T-helper 2 cell treated with Interferon-gamma antibody and Interleukin-4, amounts not matched to agents 5 μg/mL and 100 μg/mL, for 36 hours (primary cell): ENCODE measurements around the gene DCTN5.

Experiments
- DNase-seq: peaks from one replicate; pipeline ENCODE4 v3.0.0; 2021; ENCODE audit warnings: low spot score
- H3K27ac Mint-ChIP-seq: one replicate; pipeline ENCODE4 v1.8.0; 2021; ENCODE audit warnings: mild to moderate bottlenecking, mixed read lengths
- H3K27me3 Mint-ChIP-seq: one replicate; pipeline ENCODE4 v1.8.0; 2021; ENCODE audit warnings: low read depth, mixed read lengths
- H3K36me3 Mint-ChIP-seq: one replicate; pipeline ENCODE4 v1.8.0; 2021; ENCODE audit warnings: low read depth, mixed read lengths
- H3K4me1 Mint-ChIP-seq: one replicate; pipeline ENCODE4 v1.8.0; 2021; ENCODE audit warnings: low read depth, mixed read lengths
- H3K4me3 Mint-ChIP-seq: one replicate; pipeline ENCODE4 v1.8.0; 2022; ENCODE audit warnings: mild to moderate bottlenecking, moderate library complexity, mixed read lengths
- H3K9me3 Mint-ChIP-seq: one replicate; pipeline ENCODE4 v1.8.0; 2021; ENCODE audit warnings: mixed read lengths

The DCTN5 gene

DNA sequence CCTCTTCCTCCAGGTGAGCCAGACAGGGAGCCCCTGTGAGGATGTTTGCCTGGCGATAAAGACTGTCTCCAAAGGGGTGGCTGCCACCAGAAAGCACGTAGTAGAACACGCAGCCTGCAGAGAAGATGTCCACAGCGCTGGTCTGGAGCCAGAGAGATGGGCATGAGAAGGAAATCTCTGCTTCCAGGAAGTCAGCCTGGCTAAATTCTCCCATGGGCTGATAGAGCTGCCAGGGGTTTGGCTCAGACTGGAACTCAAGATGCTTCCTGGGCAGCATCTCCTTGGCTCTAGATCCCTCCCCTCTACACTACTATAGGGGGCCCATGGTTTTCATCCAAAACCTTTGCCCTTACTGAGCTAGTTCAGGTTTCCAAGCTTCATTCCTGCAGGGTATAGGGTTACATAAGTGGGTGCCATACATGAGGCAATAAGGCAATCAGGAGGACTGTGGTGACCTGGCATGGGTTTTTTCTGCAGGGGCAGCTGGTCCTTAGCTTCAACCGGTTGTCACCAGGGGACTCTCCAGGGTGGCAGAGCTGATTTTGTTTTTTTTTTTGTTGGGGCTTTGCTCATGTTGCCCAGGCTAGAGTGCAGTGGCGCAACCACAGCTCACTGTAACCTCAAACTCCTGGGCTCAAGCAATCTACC lies 51.0 kb downstream of the DCTN5 start:
- Mint-ChIP-seq H3K27ac (no peak overlapping the region), H3K36me3 (peaks cover 34% of the 10 kb centered on the region), H3K4me3 (no peak overlapping the region), H3K4me1 (peaks cover 5% of the 10 kb centered on the region), H3K9me3 (no peaks in the 10 kb centered on the region), H3K27me3 (no peaks in the 10 kb centered on the region)
- no peak for DNase-seq

DNA sequence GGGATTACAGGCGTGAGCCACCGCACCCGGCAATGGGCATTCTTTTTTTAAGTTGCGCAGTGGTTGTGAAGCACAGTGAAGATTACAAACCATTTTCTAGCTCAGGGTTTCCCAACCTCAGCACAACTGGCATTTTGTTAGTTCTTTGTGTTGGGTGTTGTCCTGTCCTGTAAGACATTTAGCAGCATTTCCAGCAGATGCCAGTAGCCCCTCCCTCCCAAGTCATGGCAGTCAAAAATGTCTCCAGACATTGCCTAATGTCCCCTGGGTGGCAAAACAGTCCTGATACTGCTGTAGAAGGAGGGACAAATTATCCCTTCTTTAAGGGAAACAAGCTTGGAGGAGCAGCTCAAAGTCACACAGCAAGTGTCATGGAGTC lies 53.0 kb downstream of the DCTN5 start:
- Mint-ChIP-seq H3K27me3 (no peaks in the 10 kb centered on the region), H3K4me3 (no peak overlapping the region), H3K36me3 (peaks cover 18% of the 10 kb centered on the region), H3K9me3 (no peaks in the 10 kb centered on the region), H3K27ac (no peak overlapping the region), H3K4me1 (peaks cover 5% of the 10 kb centered on the region)
- DNase-seq: no peak

DNA sequence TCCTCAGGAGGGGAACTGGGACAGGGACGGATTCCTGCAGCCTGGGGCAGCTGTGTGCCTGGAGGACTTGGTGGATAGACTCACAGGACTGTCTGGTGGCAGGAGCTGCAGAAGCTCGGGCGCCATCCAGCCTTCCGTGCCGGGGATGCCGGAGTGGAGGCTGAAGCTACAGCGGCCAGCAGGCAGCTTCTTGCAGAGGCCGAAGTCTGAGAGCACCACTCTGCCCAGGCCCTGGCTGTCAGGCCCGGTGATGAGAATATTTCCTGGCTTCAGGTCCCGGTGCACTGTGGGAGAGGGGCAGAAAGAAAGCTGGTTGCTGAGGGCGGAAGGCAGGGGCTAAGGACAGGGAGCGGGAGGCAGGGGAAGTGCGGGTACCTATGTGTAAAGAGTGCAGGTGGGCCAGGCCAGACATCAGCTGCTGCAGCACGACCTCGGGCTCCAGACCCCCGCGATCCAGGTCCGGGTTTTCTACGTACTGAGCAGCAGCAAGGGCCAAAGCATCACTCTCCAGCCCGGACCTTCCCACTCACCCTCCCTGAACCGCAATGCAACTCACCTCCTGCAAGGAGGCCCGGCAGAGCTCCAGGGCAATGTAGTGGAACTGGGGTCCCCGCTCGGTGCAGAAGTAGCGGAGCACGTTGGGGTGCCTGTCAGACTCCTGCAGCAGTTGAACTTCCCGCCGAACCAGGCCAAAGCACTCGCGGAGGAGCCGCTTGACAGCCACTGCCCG lies 53.5 kb downstream of the DCTN5 start:
- no peak overlapping the region for H3K4me3 Mint-ChIP-seq
- H3K27ac Mint-ChIP-seq: no peak overlapping the region

DNA sequence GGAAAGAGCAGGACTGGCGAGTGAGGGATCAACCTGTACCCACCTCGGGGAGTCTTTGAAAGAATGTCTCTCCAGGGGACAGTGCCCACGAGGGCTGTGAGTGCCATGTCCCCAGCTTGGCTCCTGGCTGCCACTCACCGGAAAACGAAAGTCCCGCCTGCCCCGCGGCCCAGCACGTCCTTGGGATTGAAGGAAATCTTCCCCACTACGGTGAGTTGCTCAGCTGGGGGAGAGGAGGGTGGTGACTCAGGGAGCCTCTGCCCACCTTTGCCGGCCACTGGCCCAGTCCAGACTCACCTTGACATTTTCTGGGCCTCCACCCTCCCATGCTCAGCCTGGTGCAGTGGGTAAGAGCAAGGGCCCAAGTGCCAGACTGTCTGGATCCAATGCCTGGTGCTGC lies 54.5 kb downstream of the DCTN5 start:
- H3K27ac Mint-ChIP-seq: no peak overlapping the region
- no peak overlapping the region for H3K4me3 Mint-ChIP-seq
- DNase-seq: no peak
- peaks cover 5% of the 10 kb centered on the region for H3K4me1 Mint-ChIP-seq
- peaks cover 10% of the 10 kb centered on the region for H3K36me3 Mint-ChIP-seq
- no peaks in the 10 kb centered on the region for H3K27me3 Mint-ChIP-seq
- no peaks in the 10 kb centered on the region for H3K9me3 Mint-ChIP-seq

More for the DNA sequence above, 53.5 kb downstream of the DCTN5 start:
- Mint-ChIP-seq H3K36me3 (peaks cover 12% of the 10 kb centered on the region), H3K9me3 (no peaks in the 10 kb centered on the region), H3K4me1 (peaks cover 5% of the 10 kb centered on the region), H3K27me3 (no peaks in the 10 kb centered on the region)
- DNase-seq: no peak

DNA sequence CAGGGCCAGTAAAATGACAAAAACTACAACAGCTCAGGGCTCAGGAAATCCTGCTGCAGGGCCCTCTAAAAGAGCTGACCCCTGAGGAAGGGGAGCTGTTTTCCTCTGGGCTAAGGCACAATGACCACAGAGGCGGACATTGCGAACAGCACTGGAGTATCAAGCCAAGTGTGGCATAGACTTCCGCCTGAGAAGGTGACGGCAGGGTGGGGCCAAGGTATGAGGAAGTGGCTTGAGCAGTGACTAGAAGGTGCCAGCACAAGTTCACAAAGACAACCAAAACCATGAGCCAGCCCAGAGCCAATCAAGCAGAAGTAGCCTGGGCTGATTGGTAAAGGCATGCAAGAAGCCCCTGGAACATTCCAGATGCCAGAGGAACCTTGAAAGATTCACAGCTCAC lies 57.8 kb downstream of the DCTN5 start:
- H3K27me3 Mint-ChIP-seq: no peaks in the 10 kb centered on the region
- H3K4me1 Mint-ChIP-seq: peaks cover 5% of the 10 kb centered on the region
- no peak overlapping the region for H3K4me3 Mint-ChIP-seq
- peaks cover 10% of the 10 kb centered on the region for H3K9me3 Mint-ChIP-seq
- DNase-seq: no peak
- no peaks in the 10 kb centered on the region for H3K36me3 Mint-ChIP-seq
- H3K27ac Mint-ChIP-seq: no peak overlapping the region

DNA sequence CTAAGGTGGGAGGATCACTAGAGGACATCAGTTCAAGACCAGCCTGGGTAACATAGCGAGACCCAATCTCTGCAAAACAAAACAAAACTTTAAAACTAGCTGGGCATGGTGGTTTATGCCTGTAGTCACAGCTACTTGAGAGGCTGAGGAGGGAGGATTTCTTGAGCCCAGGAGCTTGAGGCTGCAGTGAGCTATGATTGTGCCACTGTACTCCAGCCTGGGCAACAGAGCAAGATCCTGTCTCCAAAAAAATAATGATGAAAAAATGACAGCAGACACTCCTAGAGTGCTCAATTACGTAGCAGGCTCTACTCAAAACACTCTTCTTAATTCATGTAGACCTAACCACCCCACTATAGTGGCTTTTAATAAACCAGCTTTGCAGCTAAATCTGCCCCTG lies 58.8 kb downstream of the DCTN5 start:
- DNase-seq: no peak
- Mint-ChIP-seq H3K4me1 (no peaks in the 10 kb centered on the region), H3K27me3 (no peaks in the 10 kb centered on the region), H3K4me3 (no peak overlapping the region), H3K36me3 (no peaks in the 10 kb centered on the region), H3K9me3 (peaks cover 10% of the 10 kb centered on the region), H3K27ac (no peak overlapping the region)

DNA sequence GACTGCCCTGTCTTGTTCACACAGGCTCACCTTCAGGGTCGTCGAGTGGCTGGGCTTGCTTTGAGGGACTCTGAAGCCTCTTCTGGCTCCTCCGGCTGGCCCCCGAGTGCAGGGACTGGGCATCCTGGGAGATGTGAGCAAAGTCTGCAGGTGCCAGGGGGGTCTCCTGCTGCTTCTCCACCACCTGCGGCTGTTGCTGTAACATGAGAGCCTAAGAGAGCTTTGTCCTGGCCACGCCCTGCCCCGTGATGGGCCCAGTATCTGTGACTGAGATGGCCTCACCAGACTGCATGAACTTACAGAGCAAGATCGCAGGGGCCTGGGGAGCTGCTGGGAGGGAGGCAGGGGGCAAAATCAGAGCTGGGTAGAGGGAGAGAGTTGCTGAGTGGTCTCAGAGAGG lies 59.2 kb downstream of the DCTN5 start:
- DNase-seq: no peak
- Mint-ChIP-seq H3K27ac (no peak overlapping the region), H3K4me3 (no peak overlapping the region)

DNA sequence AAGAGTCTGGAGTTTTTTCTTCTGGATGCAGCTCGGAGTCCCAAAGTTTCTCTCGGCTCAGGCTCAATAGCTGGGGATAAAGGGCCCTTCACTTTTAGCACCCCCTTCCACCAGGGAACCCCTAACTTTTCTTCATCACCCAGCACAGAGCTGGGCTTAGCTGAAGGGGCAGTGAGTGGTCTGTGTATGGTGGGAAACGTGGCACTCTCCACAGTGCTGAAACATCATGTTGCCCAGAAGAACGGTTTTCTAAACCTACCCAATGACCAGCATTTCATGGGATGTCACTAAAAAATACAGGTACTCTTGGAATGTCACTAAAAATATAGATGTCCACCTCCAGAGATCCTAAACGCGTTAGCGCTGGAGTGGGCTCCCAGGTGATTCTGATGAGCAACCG lies 59.8 kb downstream of the DCTN5 start:
- Mint-ChIP-seq H3K27me3 (no peaks in the 10 kb centered on the region), H3K4me3 (no peak overlapping the region), H3K27ac (no peak overlapping the region), H3K9me3 (peaks cover 10% of the 10 kb centered on the region), H3K4me1 (no peaks in the 10 kb centered on the region), H3K36me3 (no peaks in the 10 kb centered on the region)
- DNase-seq: no peak

More for the DNA sequence above, 59.2 kb downstream of the DCTN5 start:
- H3K4me1 Mint-ChIP-seq: no peaks in the 10 kb centered on the region
- H3K36me3 Mint-ChIP-seq: no peaks in the 10 kb centered on the region
- peaks cover 10% of the 10 kb centered on the region for H3K9me3 Mint-ChIP-seq
- H3K27me3 Mint-ChIP-seq: no peaks in the 10 kb centered on the region

DNA sequence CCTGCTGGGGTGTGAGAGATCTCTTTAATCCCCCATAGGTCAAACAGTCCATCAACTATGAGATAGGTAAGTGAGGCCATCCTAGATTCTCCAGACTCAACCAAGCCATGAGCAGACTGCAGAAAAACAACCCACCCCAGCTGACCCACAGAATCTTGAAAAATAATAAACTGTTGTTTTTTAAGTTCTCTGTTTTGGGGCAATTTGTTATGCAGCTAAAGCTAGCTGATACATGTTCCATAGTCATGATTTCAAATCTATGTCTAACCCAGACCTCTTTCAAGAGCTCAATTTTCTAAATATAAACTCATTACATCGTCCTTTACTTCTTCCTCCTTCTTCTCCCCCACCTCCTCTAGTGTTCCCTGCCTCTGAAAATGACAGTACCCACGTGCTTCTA lies 61.7 kb downstream of the DCTN5 start:
- Mint-ChIP-seq H3K4me1 (no peaks in the 10 kb centered on the region), H3K4me3 (no peak overlapping the region), H3K36me3 (no peaks in the 10 kb centered on the region), H3K9me3 (peaks cover 10% of the 10 kb centered on the region), H3K27ac (no peak overlapping the region), H3K27me3 (no peaks in the 10 kb centered on the region)
- no peak for DNase-seq

DNA sequence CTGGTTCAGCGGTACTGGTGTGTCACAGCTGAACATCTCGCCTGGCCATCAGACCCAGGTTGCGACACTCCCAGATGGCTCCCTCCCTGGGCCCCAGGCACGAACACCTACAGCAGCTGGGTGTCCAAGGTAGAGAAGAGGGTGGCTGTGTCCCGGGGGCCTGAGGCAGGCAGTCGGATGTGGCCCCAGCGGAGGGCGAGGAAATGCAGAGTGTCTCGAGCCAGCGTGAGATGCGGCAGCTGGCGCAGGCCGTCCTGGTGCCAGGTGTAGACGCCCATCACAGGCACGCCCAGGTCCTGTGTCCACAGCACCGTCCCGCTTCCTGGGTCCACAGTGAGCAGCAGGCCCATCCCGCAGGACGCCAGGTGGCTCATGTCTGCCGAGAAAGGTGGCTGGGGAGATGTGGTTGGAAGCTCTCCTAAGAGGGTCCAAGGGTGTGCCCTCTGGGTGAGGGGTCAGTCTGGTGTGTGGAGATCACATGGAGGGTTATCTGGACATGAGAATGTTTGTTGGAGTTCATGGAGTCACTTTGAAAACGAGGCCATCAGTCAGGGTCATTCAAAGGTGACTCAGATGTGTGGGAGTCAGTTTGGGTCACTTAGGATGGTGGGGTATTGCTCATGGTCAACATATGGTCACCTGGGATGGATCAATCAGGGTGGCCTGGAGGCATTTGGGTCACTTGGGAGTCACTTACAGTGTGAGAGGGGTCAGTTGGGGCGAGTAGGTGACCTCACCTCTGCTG lies 63.7 kb downstream of the DCTN5 start:
- no peaks in the 10 kb centered on the region for H3K4me1 Mint-ChIP-seq
- H3K9me3 Mint-ChIP-seq: peaks cover 15% of the 10 kb centered on the region
- no peaks in the 10 kb centered on the region for H3K36me3 Mint-ChIP-seq
- no peak for DNase-seq
- no peak overlapping the region for H3K27ac Mint-ChIP-seq
- no peaks in the 10 kb centered on the region for H3K27me3 Mint-ChIP-seq
- no peak overlapping the region for H3K4me3 Mint-ChIP-seq

DNA sequence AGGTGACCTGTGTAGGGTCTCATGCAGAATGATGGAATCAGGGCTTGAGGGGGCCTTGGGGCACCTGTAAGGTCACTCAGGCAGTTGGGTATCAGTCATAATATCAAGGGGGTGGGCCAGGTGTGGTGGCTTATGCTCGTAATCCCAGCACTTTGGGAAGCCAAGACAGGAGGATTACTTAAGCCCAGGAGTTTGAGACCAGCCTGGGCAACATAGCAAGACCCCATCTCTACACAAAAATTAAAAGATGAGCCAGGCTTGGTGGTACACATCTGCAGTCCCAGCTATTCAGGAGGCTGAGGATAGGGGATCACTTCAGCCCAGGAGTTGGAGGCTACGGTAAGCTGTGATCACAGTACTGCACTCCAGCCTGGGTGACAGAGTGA lies 64.2 kb downstream of the DCTN5 start:
- H3K27me3 Mint-ChIP-seq: peaks cover 2% of the 10 kb centered on the region
- no peak overlapping the region for H3K27ac Mint-ChIP-seq
- H3K9me3 Mint-ChIP-seq: peaks cover 19% of the 10 kb centered on the region
- no peak for DNase-seq
- no peaks in the 10 kb centered on the region for H3K36me3 Mint-ChIP-seq
- no peaks in the 10 kb centered on the region for H3K4me1 Mint-ChIP-seq
- no peak overlapping the region for H3K4me3 Mint-ChIP-seq

DNA sequence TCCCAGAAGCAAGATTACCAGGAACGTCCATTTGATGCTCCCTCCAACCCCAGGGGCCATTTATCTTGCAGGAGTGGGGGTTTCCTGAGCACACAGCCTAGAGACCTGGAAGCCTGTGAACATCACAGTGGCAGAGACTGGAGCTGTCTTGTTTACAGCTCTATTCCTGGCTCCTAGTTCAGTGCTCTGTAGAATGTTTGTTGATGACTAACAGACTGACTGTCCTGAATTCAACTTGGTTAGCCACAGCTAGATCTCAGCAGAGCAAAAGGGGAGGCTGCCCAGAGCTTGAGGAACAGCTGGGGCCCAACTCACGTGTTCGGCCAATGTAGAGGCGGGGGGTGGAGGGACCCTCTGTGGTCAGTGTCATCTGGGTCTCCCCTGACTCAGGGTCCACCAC lies 65.2 kb downstream of the DCTN5 start:
- Mint-ChIP-seq H3K4me1 (no peaks in the 10 kb centered on the region), H3K27me3 (peaks cover 7% of the 10 kb centered on the region), H3K27ac (no peak overlapping the region), H3K4me3 (no peak overlapping the region), H3K36me3 (no peaks in the 10 kb centered on the region), H3K9me3 (peaks cover 19% of the 10 kb centered on the region)
- no peak for DNase-seq

DNA sequence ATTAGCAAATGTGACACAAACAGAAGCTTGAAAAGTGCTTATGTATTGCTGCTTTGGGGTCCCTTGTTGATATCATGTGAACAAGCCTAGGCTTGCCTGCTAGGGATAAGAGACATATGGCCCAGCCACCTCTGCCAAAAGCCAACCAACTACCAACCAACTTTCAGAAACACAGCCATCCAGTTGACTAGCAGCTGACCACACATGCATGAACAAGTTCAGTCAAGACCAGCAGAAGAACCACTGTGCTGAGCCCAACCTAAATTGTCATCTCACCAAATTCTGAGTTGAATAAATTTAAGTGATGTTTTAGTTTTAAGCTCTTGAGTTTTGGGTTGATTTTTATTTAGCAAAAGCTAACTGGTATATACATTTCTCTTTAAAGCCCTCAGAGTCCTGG lies 68.3 kb downstream of the DCTN5 start:
- Mint-ChIP-seq H3K9me3 (peaks cover 9% of the 10 kb centered on the region), H3K36me3 (no peaks in the 10 kb centered on the region), H3K27me3 (peaks cover 27% of the 10 kb centered on the region), H3K4me1 (no peaks in the 10 kb centered on the region), H3K4me3 (no peak overlapping the region), H3K27ac (no peak overlapping the region)
- no peak for DNase-seq

DNA sequence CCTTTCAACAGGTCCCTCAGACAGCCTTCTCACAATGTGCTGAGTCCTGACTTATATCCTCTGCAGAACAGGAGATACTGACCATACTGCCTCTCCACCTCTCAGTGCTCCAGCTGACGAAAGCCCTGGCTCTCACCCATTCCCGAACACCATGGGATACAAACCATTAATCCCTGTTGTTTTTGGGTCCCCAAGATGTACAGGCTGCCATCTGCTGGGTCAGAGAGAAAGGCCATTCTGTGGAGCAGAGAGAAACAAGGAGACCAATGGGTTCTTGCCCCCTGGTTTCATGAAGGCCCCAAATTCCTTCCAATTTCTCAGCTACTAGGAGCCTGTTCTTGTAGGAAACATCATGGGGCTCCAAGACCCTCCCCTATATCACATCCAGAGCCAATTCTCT lies 68.7 kb downstream of the DCTN5 start:
- no peak for DNase-seq
- H3K4me3 Mint-ChIP-seq: no peak overlapping the region
- H3K27ac Mint-ChIP-seq: no peak overlapping the region
- H3K9me3 Mint-ChIP-seq: peaks cover 9% of the 10 kb centered on the region
- H3K27me3 Mint-ChIP-seq: peaks cover 30% of the 10 kb centered on the region
- no peaks in the 10 kb centered on the region for H3K4me1 Mint-ChIP-seq
- no peaks in the 10 kb centered on the region for H3K36me3 Mint-ChIP-seq
